GM12873 (cell line): ENCODE results near the gene PHOX2B.

ENCODE experiments used
- CTCF ChIP-seq: IDR thresholded peaks from 2 replicates; pipeline ENCODE4 v1.5.1; 2012; ENCODE audit warnings: low read depth, mild to moderate bottlenecking, moderate library complexity, low read length, control low read depth; ENCODE audit not compliant: insufficient read depth; ENCODE audit errors: missing control alignments

Gene PHOX2B

GRCh38 chr4:41702770-41703169 is 45.8 kb downstream of the PHOX2B start:
- TF ChIP-seq CTCF: no peak

- TF ChIP-seq CTCF: no peak
Observed at GRCh38 chr4:41701983-41702382, 46.5 kb downstream of the PHOX2B start.

GRCh38 chr4:41696763-41697162 is 51.8 kb downstream of the PHOX2B start:
- TF ChIP-seq CTCF: no peak

- no peak for TF ChIP-seq CTCF
Observed at GRCh38 chr4:41696131-41696530, 52.4 kb downstream of the PHOX2B start.
